Measurements from ENCODE around the gene CANT1.
"Not testable (repeated sequence)": the region's sequence is repeated elsewhere in the genome, so short reads cannot be mapped to it uniquely, and the experiment has no call there.

The CANT1 gene

GRCh38 chr17:79043191-79043930 lies 33.8 kb upstream of the CANT1 start:
- no peak for DNase-seq (ENCODE audit: low read depth in 2 of 2)

- peak; percentile 57 to 69 for DNase-seq (ENCODE audit: low read depth in 2 of 2)
Measured at GRCh38 chr17:79042421-79043190, 33.0 kb upstream of the CANT1 start.

GRCh38 chr17:79041723-79042420 lies 32.3 kb upstream of the CANT1 start:
- DNase-seq (ENCODE audit: low read depth in 2 of 2), result no peak

GRCh38 chr17:79041041-79041570 lies 31.5 kb upstream of the CANT1 start:
- no peak for DNase-seq (ENCODE audit: low read depth in 2 of 2)

- no peak for DNase-seq (ENCODE audit: low read depth in 2 of 2)
Measured at GRCh38 chr17:79039886-79040285, 30.3 kb upstream of the CANT1 start.

GRCh38 chr17:79039171-79039570 lies 29.6 kb upstream of the CANT1 start:
- DNase-seq (ENCODE audit: low read depth in 2 of 2), result no peak

GRCh38 chr17:79038545-79039135 lies 29.1 kb upstream of the CANT1 start:
- DNase-seq (ENCODE audit: low read depth in 2 of 2), result no peak

GRCh38 chr17:79036596-79036995 lies 27.0 kb upstream of the CANT1 start:
- no peak for DNase-seq (ENCODE audit: low read depth in 2 of 2)

- no peak for DNase-seq (ENCODE audit: low read depth in 2 of 2)
Measured at GRCh38 chr17:79036181-79036580, 26.6 kb upstream of the CANT1 start.

- DNase-seq (ENCODE audit: low read depth in 2 of 2), result no peak
Measured at GRCh38 chr17:79035686-79036085, 26.1 kb upstream of the CANT1 start.

GRCh38 chr17:79034931-79035485 lies 25.4 kb upstream of the CANT1 start:
- DNase-seq (ENCODE audit: low read depth in 2 of 2), result no peak

- no peak for DNase-seq (ENCODE audit: low read depth in 2 of 2)
Measured at GRCh38 chr17:79033741-79034501, 24.4 kb upstream of the CANT1 start.

- DNase-seq (ENCODE audit: low read depth in 2 of 2), result no peak
Measured at GRCh38 chr17:79033046-79033616, 23.6 kb upstream of the CANT1 start.

- no peak for DNase-seq (ENCODE audit: low read depth in 2 of 2)
Measured at GRCh38 chr17:79031996-79032875, 22.7 kb upstream of the CANT1 start.

GRCh38 chr17:79030636-79031035 lies 21.1 kb upstream of the CANT1 start:
- not testable (repeated sequence) for DNase-seq (ENCODE audit: low read depth in 2 of 2)

GRCh38 chr17:79029327-79030009 lies 19.9 kb upstream of the CANT1 start:
- no peak for DNase-seq (ENCODE audit: low read depth in 2 of 2)

- no peak for DNase-seq (ENCODE audit: low read depth in 2 of 2)
Measured at GRCh38 chr17:79028496-79029326, 19.1 kb upstream of the CANT1 start.

- DNase-seq (ENCODE audit: low read depth in 2 of 2), result no peak
Measured at GRCh38 chr17:79027925-79028491, 18.4 kb upstream of the CANT1 start.
